ENCODE data around the gene SH3RF1. TPM values are rescaled to one million over a fixed set of nuclear protein-coding genes. Genes with fewer than 3 reads are reported as not detected.

The SH3RF1 gene
- total and polyA plus RNA-seq, 2 of the 8 experiments (the other 6 are each of a cell fraction or from before 2014, with no cell fraction given): 6.9 to 15.1 TPM

GRCh38 chr4:169231647-169232262 is 39.0 kb downstream of the SH3RF1 start:
- no peak overlapping the region for H2BK120ac ChIP-seq (replicated peaks; ENCODE audit: low read depth, low read length)
- H3K79me1 ChIP-seq (ENCODE audit: low read depth, low read length): peaks cover 3% of the 10 kb centered on the region
- no peak overlapping the region for H3K9ac ChIP-seq (replicated peaks in 1 of 4; ENCODE audit: extremely low read depth in 1 of 4, low read depth in 3 of 4, low read length in 3 of 4)
- H2BK15ac ChIP-seq (ENCODE audit: low read length): no peak overlapping the region
- peaks cover 0 to 8% of the 10 kb centered on the region in 2 experiments; a peak in 2 of 4 replicates for H3K79me2 ChIP-seq (ENCODE audit: control insufficient read depth in 1 of 2, insufficient read depth in 2 of 2, low read length in 2 of 2)
- H3K27ac ChIP-seq (ENCODE audit: low read depth, low read length): no peak overlapping the region
- H4K20me1 ChIP-seq (replicated peaks in 1 of 2; ENCODE audit: control insufficient read depth in 1 of 2, insufficient read depth in 2 of 2, low read length in 2 of 2): no peaks in the 10 kb centered on the region
- 70% methylated on average over 4 of the region's 4 CpGs; no CpG with 5 or more reads in 1 of the 2 experiments for WGBS, 2 experiments (ENCODE audit: extremely low coverage in 1 of 2, insufficient coverage in 1 of 2, insufficient read length in 1 of 2, insufficient replicate concordance in 2 of 2, low coverage in 1 of 2, low lambda C conversion rate in 2 of 2, missing lambda C conversion rate in 1 of 2)
- H2AFZ ChIP-seq (ENCODE audit: low read length): no peak overlapping the region
- ChIA-PET CTCF (ENCODE audit: partially characterized antibody) (interaction anchor here (1.3 kb wide), 1 partner anchor 8 kb away, joined by 5 read pairs; no protein-coding TSS in a partner anchor), POLR2A (ENCODE audit: partially characterized antibody) (no interaction called here)
- H3K18ac ChIP-seq (ENCODE audit: extremely low read depth, low read length): no peak overlapping the region
- no peak overlapping the region for H2BK12ac ChIP-seq (ENCODE audit: low read depth, low read length)
- H4K91ac ChIP-seq (replicated peaks; ENCODE audit: insufficient read length, low read length): no peak overlapping the region
- no peak overlapping the region for H3K14ac ChIP-seq (ENCODE audit: insufficient read length)
- H3K4me2 ChIP-seq (ENCODE audit: insufficient read depth in 1 of 2, low read depth in 2 of 2, low read length in 2 of 2): no peak overlapping the region
- H3K27me3 ChIP-seq (replicated peaks in 1 of 4; ENCODE audit: control insufficient read depth in 3 of 4, extremely low read depth in 1 of 4, insufficient read depth in 3 of 4, low read length in 3 of 4): no peaks in the 10 kb centered on the region
- DNase-seq (ENCODE audit: low read depth in 1 of 2, low spot score in 2 of 2) (no peak), FAIRE-seq (no peak)
- no peaks in the 10 kb centered on the region for H3K9me3 ChIP-seq (ENCODE audit: insufficient read depth in 2 of 2, low read depth in 1 of 2, low read length in 1 of 2)
- H3K4me1 ChIP-seq (replicated peaks in 1 of 4; ENCODE audit: control insufficient read depth in 3 of 4, insufficient read depth in 4 of 4, low read length in 3 of 4): peaks cover 0 to 2% (median 0%) of the 10 kb centered on the region in 4 experiments; a peak in 3 of 7 replicates
- H3K56ac ChIP-seq (replicated peaks; ENCODE audit: insufficient read length, low read depth, low read length): no peak overlapping the region
- H3K23ac ChIP-seq (ENCODE audit: insufficient read length): no peak overlapping the region
- no peak overlapping the region for H3K4me3 ChIP-seq (ENCODE audit: extremely low read depth in 1 of 4, insufficient read depth in 2 of 4, low read depth in 3 of 4, low read length in 4 of 4)
- no peak overlapping the region for H3K4ac ChIP-seq (replicated peaks; ENCODE audit: insufficient read length, low read depth, low read length)
- no peaks in the 10 kb centered on the region for H3K23me2 ChIP-seq (ENCODE audit: low read depth, low read length)
- no peak overlapping the region for H2BK5ac ChIP-seq (ENCODE audit: low read depth, low read length)
- H4K5ac ChIP-seq (ENCODE audit: insufficient read length, low read depth, low read length): no peak overlapping the region
- H3K36me3 ChIP-seq (ENCODE audit: control insufficient read depth in 2 of 4, insufficient read depth in 4 of 4, low read length in 3 of 4): no peaks in the 10 kb centered on the region
- H2AK5ac ChIP-seq (ENCODE audit: low read depth, low read length): no peak overlapping the region
- H4K8ac ChIP-seq (ENCODE audit: extremely low read depth, insufficient read depth, low read length): no peak overlapping the region
- no peak overlapping the region for H2BK20ac ChIP-seq (ENCODE audit: low read length)
- no peak for TF ChIP-seq USF2 (IDR thresholded peaks at IDR 0.05; ENCODE audit: low read length)
- TF ChIP-seq SAP30 (IDR thresholded peaks at IDR 0.05; ENCODE audit: insufficient read depth, insufficient replicate concordance, low read length): no peak
- no peak for TF ChIP-seq MAX (IDR thresholded peaks at IDR 0.05)
- no peak for TF ChIP-seq ATF2 (IDR thresholded peaks at IDR 0.05; ENCODE audit: low read length)
- TF ChIP-seq SRF (IDR thresholded peaks at IDR 0.05; ENCODE audit: low read depth, low read length): no peak
- TF ChIP-seq NANOG (IDR thresholded peaks at IDR 0.05; ENCODE audit: insufficient read depth, low read depth, low read length, poor library complexity, severe bottlenecking): no peak
- no peak for TF ChIP-seq ZNF274 (IDR thresholded peaks at IDR 0.05; ENCODE audit: borderline replicate concordance, extremely low read depth, low read length)
- TF ChIP-seq CBX8 (IDR thresholded peaks at IDR 0.05; ENCODE audit: borderline replicate concordance, low read depth, low read length): no peak
- no peak for TF ChIP-seq EP300 (IDR thresholded peaks at IDR 0.05; ENCODE audit: borderline replicate concordance in 1 of 2, low read depth in 2 of 2, low read length in 2 of 2)
